SK-N-SH treated with all-trans-retinoic acid at 6 μM for 48 hours (cell line): Measurements from ENCODE around the gene ODAD3.

Experiments used
- ARNTL ChIP-seq: fragments of 450-650 bp; formaldehyde crosslinking; IDR thresholded peaks from 2 replicates; pipeline ENCODE4 v1.5.0; 2020; ENCODE audit warnings: low read depth, mild to moderate bottlenecking, moderate library complexity, borderline replicate concordance
- CSDC2 ChIP-seq: fragments of 250-450 bp; sonication (Bioruptor Pico); IDR thresholded peaks from 2 replicates; pipeline ENCODE4 v1.5.0; 2020; ENCODE audit warnings: mild to moderate bottlenecking, moderate library complexity
- POU6F1 ChIP-seq: fragments of 250-450 bp; sonication (Bioruptor Pico); IDR thresholded peaks from 2 replicates; pipeline ENCODE4 v1.8.0; 2021; ENCODE audit warnings: low read depth, mild to moderate bottlenecking, moderate library complexity, borderline replicate concordance
- RARB ChIP-seq: fragments of 250-450 bp; sonication (Bioruptor Pico); IDR thresholded peaks from 2 replicates; pipeline ENCODE4 v1.8.0; 2021; ENCODE audit warnings: mild to moderate bottlenecking, moderate library complexity
- TCF4 ChIP-seq: fragments of 250-450 bp; sonication (Bioruptor Pico); IDR thresholded peaks from 2 replicates; pipeline ENCODE4 v1.8.0; 2021; ENCODE audit warnings: mild to moderate bottlenecking, moderate library complexity, borderline replicate concordance
- ZFP3 ChIP-seq: fragments of 250-450 bp; sonication (Bioruptor Pico); IDR thresholded peaks from 2 replicates; pipeline ENCODE4 v1.5.0; 2020; ENCODE audit warnings: mild to moderate bottlenecking, moderate library complexity
- ZFP30 ChIP-seq: fragments of 450-650 bp; formaldehyde crosslinking; IDR thresholded peaks from 2 replicates; pipeline ENCODE4 v1.5.0; 2022; ENCODE audit warnings: mild to moderate bottlenecking, moderate library complexity
- ZNF565 ChIP-seq: fragments of 450-650 bp; formaldehyde crosslinking; conservative IDR thresholded peaks from 2 replicates; pipeline ENCODE4 v1.5.0; 2020; ENCODE audit warnings: low read depth, mild to moderate bottlenecking, moderate library complexity
- ZNF70 ChIP-seq: fragments of 450-650 bp; formaldehyde crosslinking; IDR thresholded peaks from 2 replicates; pipeline ENCODE4 v1.5.0; 2020; ENCODE audit warnings: mild to moderate bottlenecking, moderate library complexity
- TF ChIP-seq, protein P1 (sequence below): fragments of 250-450 bp; sonication (Bioruptor Pico); IDR thresholded peaks from 2 replicates; pipeline ENCODE4 v1.8.0; 2020; ENCODE audit warnings: mild to moderate bottlenecking, moderate library complexity, borderline replicate concordance
- TF ChIP-seq, protein P2 (sequence below): fragments of 250-450 bp; sonication (Bioruptor Pico); IDR thresholded peaks from 2 replicates; pipeline ENCODE4 v1.5.1; 2020; ENCODE audit warnings: low read depth, mild to moderate bottlenecking, moderate library complexity

DNA sequence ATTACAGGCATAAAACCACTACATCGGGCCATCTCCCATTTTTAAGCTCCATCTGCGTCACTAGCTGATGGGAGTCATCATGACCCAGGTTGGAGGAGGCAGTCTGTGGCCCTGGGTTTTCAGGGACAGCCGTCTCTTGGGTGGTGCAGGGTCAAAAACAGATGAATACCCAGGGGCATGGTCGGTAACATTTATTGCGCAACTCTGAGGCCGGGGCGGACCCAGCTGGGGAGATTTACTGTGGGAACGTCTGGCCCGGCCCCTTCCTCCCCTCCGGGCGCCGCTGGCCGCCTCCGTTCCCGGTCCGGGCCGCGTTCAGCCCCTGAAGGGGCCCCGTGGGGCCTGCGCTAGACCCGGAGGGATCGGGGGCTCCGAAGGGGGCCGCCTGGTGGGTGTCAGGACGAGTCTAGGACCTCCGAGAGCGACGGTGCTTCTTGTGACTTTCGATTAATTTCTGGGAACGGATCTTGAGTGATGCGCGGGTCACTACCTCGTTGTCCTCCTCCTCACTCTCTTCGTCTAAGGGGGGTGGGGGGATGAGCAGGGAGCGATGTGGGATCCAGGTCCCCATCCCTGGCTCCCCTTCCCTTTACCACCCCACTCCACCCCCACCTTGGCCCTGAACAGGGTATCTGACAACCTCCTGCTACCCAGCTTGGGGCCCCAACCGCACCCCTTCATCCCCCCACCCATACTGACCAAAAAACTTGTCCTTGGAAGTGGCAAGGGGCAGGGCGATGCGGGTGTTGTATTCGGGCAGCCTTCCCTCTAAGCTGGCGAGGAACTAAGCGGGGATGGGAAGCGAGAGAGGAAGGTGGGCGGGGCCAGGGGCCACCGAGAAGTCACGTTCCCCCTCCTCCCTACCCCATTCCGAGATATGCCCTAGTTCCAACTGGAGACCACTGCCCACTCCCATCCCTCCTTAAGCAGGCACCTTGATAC lies 14.2 kb downstream of the ODAD3 start:
- TF ChIP-seq ZFP3 (no peak), POU6F1 (CRISPR knock-in tag) (no peak), ZNF565 (CRISPR knock-in tag) (no peak), RARB (CRISPR knock-in tag) (no peak), ZFP30 (CRISPR knock-in tag) (no peak), CSDC2 (CRISPR knock-in tag) (no peak), ZNF70 (CRISPR knock-in tag) (no peak), ARNTL (CRISPR knock-in tag) (no peak), TCF4 (no peak)
- TF ChIP-seq, protein P1, sequence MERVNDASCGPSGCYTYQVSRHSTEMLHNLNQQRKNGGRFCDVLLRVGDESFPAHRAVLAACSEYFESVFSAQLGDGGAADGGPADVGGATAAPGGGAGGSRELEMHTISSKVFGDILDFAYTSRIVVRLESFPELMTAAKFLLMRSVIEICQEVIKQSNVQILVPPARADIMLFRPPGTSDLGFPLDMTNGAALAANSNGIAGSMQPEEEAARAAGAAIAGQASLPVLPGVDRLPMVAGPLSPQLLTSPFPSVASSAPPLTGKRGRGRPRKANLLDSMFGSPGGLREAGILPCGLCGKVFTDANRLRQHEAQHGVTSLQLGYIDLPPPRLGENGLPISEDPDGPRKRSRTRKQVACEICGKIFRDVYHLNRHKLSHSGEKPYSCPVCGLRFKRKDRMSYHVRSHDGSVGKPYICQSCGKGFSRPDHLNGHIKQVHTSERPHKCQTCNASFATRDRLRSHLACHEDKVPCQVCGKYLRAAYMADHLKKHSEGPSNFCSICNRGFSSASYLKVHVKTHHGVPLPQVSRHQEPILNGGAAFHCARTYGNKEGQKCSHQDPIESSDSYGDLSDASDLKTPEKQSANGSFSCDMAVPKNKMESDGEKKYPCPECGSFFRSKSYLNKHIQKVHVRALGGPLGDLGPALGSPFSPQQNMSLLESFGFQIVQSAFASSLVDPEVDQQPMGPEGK (CRISPR knock-in tag) = no peak
- TF ChIP-seq, protein P2, sequence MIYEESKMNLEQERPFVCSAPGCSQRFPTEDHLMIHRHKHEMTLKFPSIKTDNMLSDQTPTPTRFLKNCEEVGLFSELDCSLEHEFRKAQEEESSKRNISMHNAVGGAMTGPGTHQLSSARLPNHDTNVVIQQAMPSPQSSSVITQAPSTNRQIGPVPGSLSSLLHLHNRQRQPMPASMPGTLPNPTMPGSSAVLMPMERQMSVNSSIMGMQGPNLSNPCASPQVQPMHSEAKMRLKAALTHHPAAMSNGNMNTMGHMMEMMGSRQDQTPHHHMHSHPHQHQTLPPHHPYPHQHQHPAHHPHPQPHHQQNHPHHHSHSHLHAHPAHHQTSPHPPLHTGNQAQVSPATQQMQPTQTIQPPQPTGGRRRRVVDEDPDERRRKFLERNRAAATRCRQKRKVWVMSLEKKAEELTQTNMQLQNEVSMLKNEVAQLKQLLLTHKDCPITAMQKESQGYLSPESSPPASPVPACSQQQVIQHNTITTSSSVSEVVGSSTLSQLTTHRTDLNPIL = no peak
